Testis (tissue), 3 donors: ENCODE results near the gene CD3G. TPM values are rescaled to one million over a fixed set of nuclear protein-coding genes. Genes with fewer than 3 reads are reported as not detected.

Experiments
- DNase-seq: peaks from one replicate; pipeline ENCODE4 v3.0.0-alpha.2; 2019
- H3K27ac ChIP-seq, 2 donors: fragments of 200-600 bp; sonication (generic); one replicate each; pipeline ENCODE4 v1.5.1; 2019
- H3K27me3 ChIP-seq: fragments of 200-600 bp; sonication (generic); one replicate; pipeline ENCODE4 v1.5.1; 2019
- H3K36me3 ChIP-seq: fragments of 200-600 bp; sonication (generic); one replicate; pipeline ENCODE4 v1.5.1; 2017; ENCODE audit warnings: low read depth; ENCODE audit errors: missing control alignments
- H3K4me1 ChIP-seq: fragments of 200-600 bp; sonication (generic); one replicate; pipeline ENCODE4 v1.5.1; 2019
- H3K4me3 ChIP-seq, 2 donors: fragments of 200-600 bp; sonication (generic); one replicate each; pipeline ENCODE4 v1.5.1; 2017 to 2019
- H3K9me3 ChIP-seq: fragments of 200-600 bp; sonication (generic); one replicate; pipeline ENCODE4 v1.5.1; 2017
- POLR2A ChIP-seq: fragments of 450-650 bp; IDR thresholded peaks from one replicate; pipeline ENCODE4 v1.6.1; 2017; ENCODE audit warnings: antibody characterized with exemption, mild to moderate bottlenecking, moderate library complexity
- WGBS, 2 donors: methylation state at CpG; one replicate each; pipeline ENCODE4 v1.1.5; 2018; 5-methylcytosine and 5-hydroxymethylcytosine counted together
- intact Hi-C: fragments of 100-400 bp; cut with DNase I; formaldehyde crosslinking; loops from one replicate; pipeline ENCODE4 v1.15.1; 2023; ENCODE audit warnings: low total_unique reads
- polyA plus RNA-seq: library from polyadenylated mRNA; stranded (reverse); fragments of 350-450 nt; fragmentation: Illumina TruSeq; extraction: RNeasy Lipid Tissue Mini Kit (QIAGEN cat#74804); gene quantifications from one replicate; pipeline ENCODE4 v1.2.3, GENCODE V29; 2014; ENCODE audit warnings: low read depth, low replicate concordance; ENCODE audit not compliant: insufficient read depth
- total RNA-seq, 2 donors: library from RNA; depleted of rRNA; stranded (reverse); fragments of >200 nt; gene quantifications; one replicate each; pipeline ENCODE4 v1.2.3, GENCODE V29; 2016
- TF ChIP-seq, protein P1 (sequence below), 3 experiments: fragments of 450-650 bp in 2 of 3; fragments of 200-600 bp in 1 of 3; sonication (generic) in 1 of 3; IDR thresholded peaks; one replicate each; pipeline ENCODE4 v1.5.1; 2016 to 2019; ENCODE audit warnings: antibody characterized with exemption in 3 of 3, mild to moderate bottlenecking in 2 of 3, moderate library complexity in 1 of 3

CD3G gene
- total and polyA plus RNA-seq, 3 donors from 2014 or later, result 0.08 to 0.99 (median 0.88) TPM

DNA sequence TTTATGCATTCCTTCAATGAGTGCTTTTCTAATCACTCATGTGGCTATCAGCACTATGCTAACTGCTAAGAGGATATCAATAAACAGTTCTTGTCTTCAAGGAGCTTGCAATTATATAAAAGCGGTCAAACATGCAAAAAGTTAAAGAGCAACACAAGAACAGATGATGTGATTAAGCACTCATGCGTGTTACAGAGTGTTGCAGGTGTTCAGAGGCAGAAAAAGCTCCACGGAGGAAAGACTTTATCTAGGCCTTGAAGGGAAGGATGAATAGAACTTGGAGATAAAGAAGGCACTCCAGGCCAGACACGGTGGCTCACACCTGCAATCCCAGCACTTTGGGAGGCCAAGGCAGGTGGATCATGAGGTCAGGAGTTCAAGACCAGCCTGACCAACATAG is 26.0 kb upstream of the CD3G start:
- 75 to 76% methylated on average over 4 of the region's 4 CpGs for WGBS, 2 donors

DNA sequence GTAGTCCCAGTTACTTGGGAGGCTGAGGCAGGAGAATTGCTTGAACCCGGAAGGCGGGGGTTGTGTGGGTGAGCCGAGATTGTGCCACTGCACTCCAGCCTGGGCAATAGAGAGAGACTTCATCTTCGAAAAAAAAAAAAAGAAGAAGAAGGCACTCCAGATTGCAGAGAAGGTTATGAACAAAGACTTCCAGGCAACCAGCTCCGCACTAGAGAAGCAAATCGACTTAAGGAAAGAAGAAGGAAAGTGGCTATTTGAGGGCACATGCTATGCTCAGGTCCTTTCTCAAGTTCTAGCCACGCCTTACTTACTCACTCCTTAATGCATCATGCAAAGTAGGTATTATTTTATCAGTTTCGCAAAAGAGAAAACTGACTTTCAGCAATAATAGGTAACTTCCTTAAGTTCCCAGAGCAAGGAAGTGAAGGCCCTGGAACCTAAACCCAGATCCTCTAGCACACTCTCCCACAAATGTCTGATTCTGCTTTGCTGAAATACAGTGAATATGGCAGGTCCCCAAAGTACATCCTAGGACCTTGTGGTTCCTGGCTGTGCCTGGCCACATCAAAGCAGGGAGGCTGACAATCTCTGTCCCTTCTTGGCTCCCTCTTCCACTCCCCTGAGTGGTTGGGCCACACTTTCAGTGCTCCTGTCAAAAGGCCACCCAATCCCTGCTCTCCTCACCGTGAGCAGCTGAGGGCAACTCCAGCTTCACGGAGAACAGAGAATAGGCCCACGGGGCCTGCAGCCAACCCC is 25.4 kb upstream of the CD3G start:
- WGBS, 2 donors, result 89 to 90% methylated on average over 11 of the region's 11 CpGs
- no peak overlapping the region for H3K27ac ChIP-seq
- H3K36me3 ChIP-seq, result no peaks in the 10 kb centered on the region
- intact Hi-C loops, result no loop called here
- no peak overlapping the region for H3K4me3 ChIP-seq
- no peak for DNase-seq
- no peak for TF ChIP-seq POLR2A
- TF ChIP-seq, protein P1, sequence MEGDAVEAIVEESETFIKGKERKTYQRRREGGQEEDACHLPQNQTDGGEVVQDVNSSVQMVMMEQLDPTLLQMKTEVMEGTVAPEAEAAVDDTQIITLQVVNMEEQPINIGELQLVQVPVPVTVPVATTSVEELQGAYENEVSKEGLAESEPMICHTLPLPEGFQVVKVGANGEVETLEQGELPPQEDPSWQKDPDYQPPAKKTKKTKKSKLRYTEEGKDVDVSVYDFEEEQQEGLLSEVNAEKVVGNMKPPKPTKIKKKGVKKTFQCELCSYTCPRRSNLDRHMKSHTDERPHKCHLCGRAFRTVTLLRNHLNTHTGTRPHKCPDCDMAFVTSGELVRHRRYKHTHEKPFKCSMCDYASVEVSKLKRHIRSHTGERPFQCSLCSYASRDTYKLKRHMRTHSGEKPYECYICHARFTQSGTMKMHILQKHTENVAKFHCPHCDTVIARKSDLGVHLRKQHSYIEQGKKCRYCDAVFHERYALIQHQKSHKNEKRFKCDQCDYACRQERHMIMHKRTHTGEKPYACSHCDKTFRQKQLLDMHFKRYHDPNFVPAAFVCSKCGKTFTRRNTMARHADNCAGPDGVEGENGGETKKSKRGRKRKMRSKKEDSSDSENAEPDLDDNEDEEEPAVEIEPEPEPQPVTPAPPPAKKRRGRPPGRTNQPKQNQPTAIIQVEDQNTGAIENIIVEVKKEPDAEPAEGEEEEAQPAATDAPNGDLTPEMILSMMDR (IDR thresholded peaks at IDR 0.05), result no peak
- H3K27me3 ChIP-seq, result no peaks in the 10 kb centered on the region
- H3K4me1 ChIP-seq, result peaks cover 7% of the 10 kb centered on the region
- H3K9me3 ChIP-seq, result no peaks in the 10 kb centered on the region

More for the DNA sequence above, 26.0 kb upstream of the CD3G start:
- DNase-seq, result no peak
- intact Hi-C loops, result no loop called here
- no peaks in the 10 kb centered on the region for H3K27me3 ChIP-seq
- no peak overlapping the region for H3K27ac ChIP-seq
- H3K9me3 ChIP-seq, result no peaks in the 10 kb centered on the region
- peaks cover 7% of the 10 kb centered on the region for H3K4me1 ChIP-seq
- H3K4me3 ChIP-seq, result no peak overlapping the region
- TF ChIP-seq POLR2A, result no peak
- TF ChIP-seq, protein P1 (IDR thresholded peaks at IDR 0.05), result no peak
- H3K36me3 ChIP-seq, result no peaks in the 10 kb centered on the region

DNA sequence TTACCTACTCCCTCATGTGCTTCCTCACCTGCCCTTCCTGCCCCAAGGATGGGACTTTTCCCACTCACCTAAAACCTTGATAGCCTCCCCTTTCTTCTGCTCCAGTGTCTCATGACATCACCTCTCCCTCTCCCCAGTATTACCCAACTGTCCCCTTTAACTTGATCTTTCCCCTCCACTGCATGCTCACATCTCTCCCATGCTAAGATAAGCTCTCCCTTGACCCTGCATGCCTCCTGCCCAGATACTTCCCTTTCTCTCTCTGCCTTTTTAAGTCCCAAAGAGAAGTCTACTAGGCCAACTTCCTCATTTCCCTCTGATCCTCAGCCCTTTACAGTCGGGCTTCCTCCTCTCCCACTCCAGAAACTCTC is 24.8 kb upstream of the CD3G start:
- Histone ChIP-seq H3K4me3 (no peak overlapping the region), H3K4me1 (peaks cover 7% of the 10 kb centered on the region), H3K36me3 (no peaks in the 10 kb centered on the region), H3K27ac (no peak overlapping the region), H3K27me3 (no peaks in the 10 kb centered on the region), H3K9me3 (no peaks in the 10 kb centered on the region)
- no peak for TF ChIP-seq POLR2A
- TF ChIP-seq, protein P1 (IDR thresholded peaks at IDR 0.05), result no peak
- no peak for DNase-seq
- intact Hi-C loops, result no loop called here
- 68 to 73% methylated on average over 1 of the region's 1 CpG for WGBS, 2 donors

DNA sequence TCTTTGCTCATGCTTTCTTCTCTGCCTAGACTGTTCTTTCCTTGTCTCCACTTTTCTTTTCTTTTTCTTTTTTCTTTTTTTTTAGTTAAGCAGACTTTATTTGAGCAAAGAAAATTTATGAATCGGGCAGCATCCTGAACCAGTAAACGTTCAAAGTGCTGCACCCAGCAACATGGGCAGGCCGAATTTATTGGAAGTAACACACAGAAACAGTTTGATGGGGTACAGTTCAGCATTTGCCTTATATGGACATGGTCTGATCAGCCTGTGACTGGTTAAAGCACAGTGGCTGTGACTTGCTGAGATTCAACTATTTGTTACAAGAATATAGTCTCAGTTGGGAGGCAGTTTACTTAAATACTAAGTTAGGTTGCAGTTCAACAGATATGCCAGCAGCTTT is 23.6 kb upstream of the CD3G start:
- DNase-seq, result no peak
- TF ChIP-seq, protein P1 (IDR thresholded peaks at IDR 0.05), result no peak
- TF ChIP-seq POLR2A, result no peak
- H3K27ac ChIP-seq, result no peak overlapping the region
- no peaks in the 10 kb centered on the region for H3K27me3 ChIP-seq
- H3K9me3 ChIP-seq, result no peaks in the 10 kb centered on the region
- intact Hi-C loops, result no loop called here
- no peak overlapping the region for H3K4me3 ChIP-seq
- H3K4me1 ChIP-seq, result peaks cover 7% of the 10 kb centered on the region
- WGBS, 2 donors, result 97% methylated on average over 3 of the region's 3 CpGs
- no peaks in the 10 kb centered on the region for H3K36me3 ChIP-seq
